HEK293T (cell line): ENCODE measurements around the gene GRSF1.

Source experiments
- CTCF ChIA-PET: fragments of 350-600 bp; formaldehyde crosslinking; extraction: SDS; loops from one replicate; lab custom pipeline; 2021; ENCODE audit warnings: antibody characterized with exemption, inconsistent platforms; lab: Yijun Ruan, JAX
- POLR2A ChIA-PET: fragments of 350-600 bp; formaldehyde crosslinking; extraction: SDS; loops from one replicate; lab custom pipeline; 2020; ENCODE audit warnings: antibody characterized with exemption, inconsistent platforms; lab: Yijun Ruan, JAX
- DNase-seq: peaks from one replicate; pipeline ENCODE4 v3.0.0; 2012; ENCODE audit warnings: mixed read lengths; ENCODE audit errors: extremely low spot score
- ARNT ChIP-seq: fragments of 450-650 bp; IDR thresholded peaks from 2 replicates; pipeline ENCODE4 v1.6.1; 2017; ENCODE audit warnings: mild to moderate bottlenecking
- BHLHE40 ChIP-seq: fragments of 450-650 bp; IDR thresholded peaks from 2 replicates; pipeline ENCODE4 v1.6.1; 2016; ENCODE audit warnings: mild to moderate bottlenecking, moderate library complexity, borderline replicate concordance
- CTBP1 ChIP-seq: fragments of 450-650 bp; IDR thresholded peaks from 2 replicates; pipeline ENCODE4 v1.6.1; 2016; ENCODE audit warnings: borderline replicate concordance
- ELF4 ChIP-seq: fragments of 450-650 bp; IDR thresholded peaks from 2 replicates; pipeline ENCODE4 v1.6.1; 2017; ENCODE audit warnings: antibody characterized with exemption
- FOXA1 ChIP-seq: fragments of 450-650 bp; IDR thresholded peaks from 2 replicates; pipeline ENCODE4 v1.6.1; 2016; ENCODE audit warnings: mild to moderate bottlenecking
- FOXK2 ChIP-seq: fragments of 450-650 bp; IDR thresholded peaks from 2 replicates; pipeline ENCODE4 v1.6.1; 2016; ENCODE audit warnings: mild to moderate bottlenecking
- FOXM1 ChIP-seq: fragments of 450-650 bp; IDR thresholded peaks from 2 replicates; pipeline ENCODE4 v1.6.1; 2017; ENCODE audit warnings: mild to moderate bottlenecking, borderline replicate concordance
- HDGF ChIP-seq: fragments of 450-650 bp; IDR thresholded peaks from 2 replicates; pipeline ENCODE4 v1.6.1; 2017; ENCODE audit warnings: antibody characterized with exemption, borderline replicate concordance
- L3MBTL2 ChIP-seq: fragments of 450-650 bp; conservative IDR thresholded peaks from 2 replicates; pipeline ENCODE4 v1.6.1; 2016; ENCODE audit warnings: mild to moderate bottlenecking
- LEF1 ChIP-seq: fragments of 450-650 bp; IDR thresholded peaks from 2 replicates; pipeline ENCODE4 v1.6.1; 2017; ENCODE audit warnings: mild to moderate bottlenecking, borderline replicate concordance
- NFRKB ChIP-seq: fragments of 450-650 bp; IDR thresholded peaks from 2 replicates; pipeline ENCODE4 v1.6.1; 2016; ENCODE audit warnings: mild to moderate bottlenecking, moderate library complexity
- SP1 ChIP-seq: fragments of 450-650 bp; IDR thresholded peaks from 2 replicates; pipeline ENCODE4 v1.6.1; 2017
- SUZ12 ChIP-seq: fragments of 450-650 bp; IDR thresholded peaks from 2 replicates; pipeline ENCODE4 v1.6.1; 2016; ENCODE audit warnings: mild to moderate bottlenecking
- TARDBP ChIP-seq: fragments of 450-650 bp; IDR thresholded peaks from 2 replicates; pipeline ENCODE4 v1.6.1; 2016
- ZNF384 ChIP-seq: fragments of 450-650 bp; IDR thresholded peaks from 2 replicates; pipeline ENCODE4 v1.6.1; 2016
- TF ChIP-seq, protein P1 (sequence below): fragments of 450-650 bp; IDR thresholded peaks from 2 replicates; pipeline ENCODE4 v1.6.1; 2016

GRSF1 gene

DNA sequence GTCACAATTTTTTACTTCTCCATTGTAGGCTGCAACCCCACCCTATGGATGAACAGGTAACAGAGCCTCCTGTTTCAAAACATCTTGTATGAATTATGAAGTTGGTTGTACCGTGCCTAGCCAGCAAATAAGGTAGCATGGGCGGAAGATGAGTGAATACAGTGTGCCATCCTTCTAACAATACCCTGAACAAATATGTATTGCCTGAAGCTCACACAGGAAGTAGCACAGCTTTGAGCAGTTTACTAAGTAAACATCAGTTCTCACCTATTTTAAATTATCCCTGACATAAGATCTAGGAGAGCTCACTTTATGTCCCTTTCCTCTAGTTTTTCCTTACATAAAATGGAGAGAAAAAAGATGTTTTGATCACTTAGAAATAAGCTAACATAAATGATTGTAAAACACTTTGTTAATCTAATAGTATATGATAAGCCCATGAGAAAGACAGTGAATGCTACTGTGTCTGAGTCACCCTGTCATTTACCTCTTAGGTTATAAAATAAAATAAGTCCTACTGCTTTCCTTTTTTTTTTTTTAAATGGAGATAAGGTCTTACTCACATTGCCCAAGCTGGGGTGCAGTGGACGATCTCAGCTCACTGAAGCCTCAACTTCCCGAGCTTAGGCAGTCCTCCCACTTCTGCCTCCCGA lies 36.6 kb downstream of the GRSF1 start:
- TF ChIP-seq HDGF (no peak), NFRKB (no peak), BHLHE40 (no peak), FOXA1 (no peak), SUZ12 (no peak), SP1 (no peak), TARDBP (no peak), FOXK2 (no peak), ARNT (no peak), FOXM1 (no peak), LEF1 (no peak), ZNF384 (no peak), ELF4 (no peak), L3MBTL2 (no peak), CTBP1 (no peak)
- TF ChIP-seq, protein P1, sequence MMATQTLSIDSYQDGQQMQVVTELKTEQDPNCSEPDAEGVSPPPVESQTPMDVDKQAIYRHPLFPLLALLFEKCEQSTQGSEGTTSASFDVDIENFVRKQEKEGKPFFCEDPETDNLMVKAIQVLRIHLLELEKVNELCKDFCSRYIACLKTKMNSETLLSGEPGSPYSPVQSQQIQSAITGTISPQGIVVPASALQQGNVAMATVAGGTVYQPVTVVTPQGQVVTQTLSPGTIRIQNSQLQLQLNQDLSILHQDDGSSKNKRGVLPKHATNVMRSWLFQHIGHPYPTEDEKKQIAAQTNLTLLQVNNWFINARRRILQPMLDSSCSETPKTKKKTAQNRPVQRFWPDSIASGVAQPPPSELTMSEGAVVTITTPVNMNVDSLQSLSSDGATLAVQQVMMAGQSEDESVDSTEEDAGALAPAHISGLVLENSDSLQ = no peak
- ChIA-PET POLR2A (no interaction called here), CTCF (no interaction called here)
- no peak for DNase-seq

DNA sequence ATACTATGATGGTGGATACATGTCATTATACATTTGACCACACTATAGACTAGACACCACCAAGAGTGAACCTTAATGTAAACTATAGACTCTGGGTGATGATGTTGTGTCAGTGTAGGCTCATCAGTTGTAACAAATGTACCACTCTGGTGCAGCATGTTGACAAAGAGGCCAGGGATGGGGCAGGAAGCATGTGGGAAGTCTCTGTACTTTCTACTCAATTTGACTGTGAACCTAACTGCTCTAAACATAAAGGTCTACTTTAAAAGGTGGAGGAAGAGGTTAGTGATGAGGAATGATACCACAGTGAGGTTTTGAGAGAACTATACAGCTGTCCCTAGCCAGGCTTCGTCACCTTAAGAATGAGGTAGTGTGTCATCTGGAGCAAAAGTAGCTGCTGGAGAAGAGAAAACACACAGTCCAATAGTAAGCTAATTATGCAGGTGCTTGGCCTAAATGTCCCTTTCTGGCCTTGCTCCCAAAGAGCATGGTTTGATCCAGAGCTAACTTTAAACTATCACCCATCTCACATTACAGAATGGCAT lies 38.4 kb downstream of the GRSF1 start:
- ChIA-PET CTCF (no interaction called here), POLR2A (no interaction called here)
- no peak for TF ChIP-seq ELF4
- TF ChIP-seq FOXM1 = no peak
- TF ChIP-seq FOXA1 = no peak
- no peak for TF ChIP-seq HDGF
- TF ChIP-seq BHLHE40 = no peak
- no peak for TF ChIP-seq CTBP1
- TF ChIP-seq, protein P1 = no peak
- no peak for TF ChIP-seq L3MBTL2
- no peak for TF ChIP-seq LEF1
- TF ChIP-seq SUZ12 = no peak
- no peak for TF ChIP-seq TARDBP
- TF ChIP-seq SP1 = no peak
- no peak for TF ChIP-seq ZNF384
- TF ChIP-seq ARNT = no peak
- no peak for TF ChIP-seq NFRKB
- TF ChIP-seq FOXK2 = no peak
- DNase-seq = no peak

DNA sequence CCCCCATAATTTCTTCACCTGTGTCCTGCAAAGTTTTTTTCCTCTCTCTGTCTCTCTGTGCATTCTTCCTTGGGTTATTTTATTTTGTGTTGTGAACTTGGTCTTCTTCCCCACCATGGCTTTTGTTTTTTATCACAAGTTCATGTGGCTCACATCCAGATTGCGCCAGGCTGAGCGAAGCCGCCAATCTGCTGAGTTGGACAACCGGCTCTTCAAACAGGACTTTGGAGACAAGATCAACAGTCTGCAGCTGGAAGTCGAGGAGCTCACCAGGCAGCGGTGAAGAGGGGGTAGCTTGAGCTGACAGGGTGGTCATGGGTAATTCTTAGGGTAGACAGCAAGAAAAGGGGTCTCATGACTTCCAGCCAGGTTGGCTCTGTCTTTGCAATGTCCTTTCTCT lies 46.1 kb downstream of the GRSF1 start:
- DNase-seq = no peak
- CTCF ChIA-PET = no interaction called here
- TF ChIP-seq BHLHE40 = no peak
- no peak for TF ChIP-seq SUZ12
- TF ChIP-seq ZNF384 = no peak
- no peak for TF ChIP-seq FOXM1
- no peak for TF ChIP-seq L3MBTL2
- TF ChIP-seq LEF1 = no peak
- no peak for TF ChIP-seq SP1
- POLR2A ChIA-PET = no interaction called here

DNA sequence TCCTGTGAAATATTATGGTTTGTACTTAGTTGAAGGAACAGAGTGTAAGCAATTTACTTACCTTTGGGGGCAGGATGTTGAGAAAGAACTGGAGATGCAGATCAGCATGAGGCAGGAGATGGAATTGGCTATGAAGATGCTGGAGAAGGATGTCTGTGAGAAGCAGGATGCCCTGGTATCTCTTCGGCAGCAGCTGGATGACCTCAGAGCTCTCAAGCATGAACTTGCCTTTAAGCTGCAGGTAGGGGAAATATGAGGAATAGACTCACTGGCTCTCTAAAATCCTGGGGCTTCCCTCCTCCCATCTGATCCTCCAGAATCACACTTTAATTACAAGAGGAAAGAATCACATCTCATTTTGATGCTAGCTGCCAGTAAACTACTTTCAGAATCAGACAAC lies 51.0 kb downstream of the GRSF1 start:
- ChIA-PET POLR2A (no interaction called here), CTCF (no interaction called here)
- TF ChIP-seq LEF1 (no peak), TARDBP (no peak), FOXA1 (no peak), FOXM1 (no peak), ELF4 (no peak), ZNF384 (no peak), BHLHE40 (no peak), FOXK2 (no peak), ARNT (no peak), L3MBTL2 (no peak), NFRKB (no peak)
- no peak for DNase-seq

DNA sequence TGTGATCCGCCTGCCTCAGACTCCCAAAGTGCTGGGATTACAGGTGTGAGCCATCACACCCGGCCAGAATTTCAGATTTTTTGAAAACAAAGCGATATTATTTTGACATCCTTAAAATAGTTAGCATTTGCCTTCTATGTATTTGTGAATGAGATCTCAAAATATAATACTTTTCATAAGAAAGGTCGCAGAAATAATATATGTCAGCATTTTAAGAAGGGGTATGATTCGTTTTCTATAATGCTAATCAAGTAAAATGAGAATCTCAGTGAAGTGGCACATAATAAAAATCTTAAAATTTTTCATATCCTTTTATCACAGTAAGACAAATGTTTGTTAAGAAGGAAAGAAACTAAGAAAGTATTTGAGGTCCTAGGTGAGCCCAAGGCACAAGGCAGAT lies 52.2 kb downstream of the GRSF1 start:
- CTCF ChIA-PET = no interaction called here
- DNase-seq = no peak
- TF ChIP-seq NFRKB = no peak
- no peak for TF ChIP-seq ARNT
- TF ChIP-seq HDGF = no peak
- TF ChIP-seq FOXM1 = no peak
- POLR2A ChIA-PET = no interaction called here

DNA sequence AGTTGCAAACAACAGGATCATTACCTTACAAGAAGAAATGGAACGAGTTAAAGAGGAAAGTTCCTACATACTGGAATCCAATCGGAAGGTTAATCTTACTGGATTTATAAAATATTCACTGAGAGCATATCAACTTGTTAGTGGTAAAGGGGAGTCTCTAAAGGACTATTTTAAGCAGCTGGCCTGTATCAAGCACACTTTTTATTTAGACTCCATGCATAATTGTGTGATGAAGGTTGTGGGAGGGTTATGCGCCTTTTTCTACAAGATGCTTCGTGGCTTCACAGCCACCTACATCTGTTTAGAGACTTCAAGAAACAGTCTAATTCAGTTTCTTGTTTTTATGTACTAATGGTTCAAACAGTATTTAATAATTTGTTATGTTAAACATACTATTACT lies 56.6 kb downstream of the GRSF1 start:
- TF ChIP-seq SP1 = no peak
- TF ChIP-seq, protein P1 = no peak
- TF ChIP-seq ARNT = no peak
- TF ChIP-seq BHLHE40 = no peak
- no peak for TF ChIP-seq L3MBTL2
- no peak for TF ChIP-seq SUZ12
- TF ChIP-seq HDGF = no peak
- no peak for TF ChIP-seq LEF1
- no peak for TF ChIP-seq FOXA1
- TF ChIP-seq CTBP1 = no peak
- no peak for TF ChIP-seq TARDBP
- TF ChIP-seq ELF4 = no peak
- no peak for TF ChIP-seq FOXK2
- TF ChIP-seq NFRKB = no peak
- TF ChIP-seq FOXM1 = no peak
- DNase-seq = no peak
- POLR2A ChIA-PET = no interaction called here
- CTCF ChIA-PET = no interaction called here
